GM12892 (cell line): ENCODE measurements around the gene RFC3.

Source experiments
- POLR2A ChIP-seq: IDR thresholded peaks from 2 replicates; pipeline ENCODE4 v1.6.1; 2011; ENCODE audit warnings: low read depth, low read length, control low read depth
- POLR2AphosphoS5 ChIP-seq: IDR thresholded peaks from 2 replicates; pipeline ENCODE4 v1.6.1; 2011; ENCODE audit warnings: low read depth, low read length, control low read depth
- TAF1 ChIP-seq: IDR thresholded peaks from 2 replicates; pipeline ENCODE4 v1.6.1; 2011; ENCODE audit warnings: low read depth, mild to moderate bottlenecking, control low read depth, low read length, borderline replicate concordance

- TF ChIP-seq TAF1 (no peak), POLR2AphosphoS5 (no peak), POLR2A (no peak)
Measured at GRCh38 chr13:33787051-33787591, 30.8 kb upstream of the RFC3 start.
